ENCODE results near the gene EZR.

GRCh38 chr6:158789115-158789917 lies 29.9 kb downstream of the EZR start:
- TF ChIP-seq TARDBP (CRISPR knock-in tag; IDR thresholded peaks at IDR 0.05) (no peak), ZNF639 (CRISPR knock-in tag; conservative IDR thresholded peaks at IDR 0.05) (no peak), ATF1 (CRISPR knock-in tag; IDR thresholded peaks at IDR 0.05) (no peak), ARNT (IDR thresholded peaks at IDR 0.05) (no peak), ZNF740 (CRISPR knock-in tag; IDR thresholded peaks at IDR 0.05) (no peak), ZNF530 (CRISPR knock-in tag; IDR thresholded peaks at IDR 0.05; ENCODE audit: low read depth) (no peak), RORA (CRISPR knock-in tag; IDR thresholded peaks at IDR 0.05) (no peak), ZNF747 (CRISPR knock-in tag; IDR thresholded peaks at IDR 0.05; ENCODE audit: borderline replicate concordance) (no peak), POLR2A (IDR thresholded peaks at IDR 0.05; ENCODE audit: insufficient read depth in 1 of 2, low read depth in 2 of 2, low read length in 2 of 2) (no peak), CTCF (CRISPR knock-in tag; IDR thresholded peaks at IDR 0.05) (no peak), ZNF136 (CRISPR knock-in tag; IDR thresholded peaks at IDR 0.05; ENCODE audit: low read depth) (no peak)
